ENCODE results near the gene SPIRE1. TPM values are rescaled to one million over a fixed set of nuclear protein-coding genes. Genes with fewer than 3 reads are reported as not detected.

SPIRE1 gene
- total RNA-seq, 2 experiments from 2014 or later, result 0.19 to 2.4 TPM

- ChIA-PET CTCF (ENCODE audit: unreplicated experiment) (no interaction called here), POLR2A (interaction anchor here (0.6 to 1.0 kb wide), 2 partner anchors 22 to 42 kb away, joined by 4 to 6 read pairs; no protein-coding TSS in a partner anchor)
- Histone ChIP-seq H3K27ac (ENCODE audit: low read depth, low read length, poor library complexity, severe bottlenecking) (no peak overlapping the region), H3K79me2 (ENCODE audit: insufficient read depth, low read depth, low read length) (no peaks in the 10 kb centered on the region), H3K4me3 (ENCODE audit: low read depth, low read length, poor library complexity, severe bottlenecking) (no peak overlapping the region), H3K9me2 (ENCODE audit: insufficient read depth, low read length) (no peaks in the 10 kb centered on the region), H2AFZ (ENCODE audit: low read length) (no peak overlapping the region), H3K36me3 (ENCODE audit: insufficient read depth, low read length) (no peaks in the 10 kb centered on the region), H3K4me1 (ENCODE audit: insufficient read depth, low read length, poor library complexity, severe bottlenecking) (no peaks in the 10 kb centered on the region), H3K9me3 (ENCODE audit: low read length) (no peaks in the 10 kb centered on the region), H3K4me2 (ENCODE audit: low read length) (no peak overlapping the region), H4K20me1 (ENCODE audit: insufficient read depth, low read length) (no peaks in the 10 kb centered on the region)
- TF ChIP-seq EZH2phosphoT487 (IDR thresholded peaks at IDR 0.05; ENCODE audit: borderline replicate concordance, low read depth, low read length), result no peak
- TF ChIP-seq, protein P1, sequence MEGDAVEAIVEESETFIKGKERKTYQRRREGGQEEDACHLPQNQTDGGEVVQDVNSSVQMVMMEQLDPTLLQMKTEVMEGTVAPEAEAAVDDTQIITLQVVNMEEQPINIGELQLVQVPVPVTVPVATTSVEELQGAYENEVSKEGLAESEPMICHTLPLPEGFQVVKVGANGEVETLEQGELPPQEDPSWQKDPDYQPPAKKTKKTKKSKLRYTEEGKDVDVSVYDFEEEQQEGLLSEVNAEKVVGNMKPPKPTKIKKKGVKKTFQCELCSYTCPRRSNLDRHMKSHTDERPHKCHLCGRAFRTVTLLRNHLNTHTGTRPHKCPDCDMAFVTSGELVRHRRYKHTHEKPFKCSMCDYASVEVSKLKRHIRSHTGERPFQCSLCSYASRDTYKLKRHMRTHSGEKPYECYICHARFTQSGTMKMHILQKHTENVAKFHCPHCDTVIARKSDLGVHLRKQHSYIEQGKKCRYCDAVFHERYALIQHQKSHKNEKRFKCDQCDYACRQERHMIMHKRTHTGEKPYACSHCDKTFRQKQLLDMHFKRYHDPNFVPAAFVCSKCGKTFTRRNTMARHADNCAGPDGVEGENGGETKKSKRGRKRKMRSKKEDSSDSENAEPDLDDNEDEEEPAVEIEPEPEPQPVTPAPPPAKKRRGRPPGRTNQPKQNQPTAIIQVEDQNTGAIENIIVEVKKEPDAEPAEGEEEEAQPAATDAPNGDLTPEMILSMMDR (conservative IDR thresholded peaks at IDR 0.05; ENCODE audit: low read length), result no peak
- intact Hi-C loops (cut with micrococcal nuclease; ENCODE audit: unreplicated experiment), result no loop called here
- BruUV-seq (replicated peaks), result no TSS peak
- DNase-seq (ENCODE audit: low spot score), result no peak
Measured at GRCh38 chr18:12470382-12471075, 187.4 kb downstream of the SPIRE1 start.

DNA sequence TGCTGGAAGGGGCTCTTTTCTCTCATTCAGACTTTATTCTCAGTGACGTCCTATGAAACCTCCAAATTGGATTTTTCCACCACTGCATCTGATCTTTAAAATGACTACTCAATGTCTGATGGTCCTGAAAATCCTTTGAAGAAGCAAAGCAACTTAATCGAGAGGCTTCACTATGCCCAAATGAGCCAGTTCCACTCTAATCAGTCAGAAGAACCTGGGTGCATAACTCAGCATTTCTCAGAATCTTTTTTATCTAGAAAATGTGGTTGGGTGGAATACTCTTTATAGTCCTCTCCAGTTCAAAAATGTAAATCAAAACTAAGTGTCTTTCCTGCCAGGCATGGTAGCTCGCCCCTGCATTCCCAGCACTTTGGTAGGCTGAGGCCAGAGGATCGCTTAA, 189.5 kb downstream of the SPIRE1 start:
- intact Hi-C loops (cut with micrococcal nuclease; ENCODE audit: unreplicated experiment), result no loop called here
- H3K4me3 ChIP-seq (ENCODE audit: low read depth, low read length, poor library complexity, severe bottlenecking), result no peak overlapping the region
- CTCF ChIA-PET (ENCODE audit: unreplicated experiment), result no interaction called here
- no peak for TF ChIP-seq EZH2phosphoT487 (IDR thresholded peaks at IDR 0.05; ENCODE audit: borderline replicate concordance, low read depth, low read length)
- TF ChIP-seq, protein P1 (conservative IDR thresholded peaks at IDR 0.05; ENCODE audit: low read length), result no peak
- H2AFZ ChIP-seq (ENCODE audit: low read length), result no peak overlapping the region
- H3K9me3 ChIP-seq (ENCODE audit: low read length), result no peaks in the 10 kb centered on the region
- H3K36me3 ChIP-seq (ENCODE audit: insufficient read depth, low read length), result no peaks in the 10 kb centered on the region
- H3K79me2 ChIP-seq (ENCODE audit: insufficient read depth, low read depth, low read length), result no peaks in the 10 kb centered on the region
- H3K9me2 ChIP-seq (ENCODE audit: insufficient read depth, low read length), result no peaks in the 10 kb centered on the region
- no peaks in the 10 kb centered on the region for H3K4me1 ChIP-seq (ENCODE audit: insufficient read depth, low read length, poor library complexity, severe bottlenecking)
- POLR2A ChIA-PET, result no interaction called here
- H3K4me2 ChIP-seq (ENCODE audit: low read length), result no peak overlapping the region
- BruUV-seq (replicated peaks), result no TSS peak
- H3K27ac ChIP-seq (ENCODE audit: low read depth, low read length, poor library complexity, severe bottlenecking), result no peak overlapping the region
- H4K20me1 ChIP-seq (ENCODE audit: insufficient read depth, low read length), result no peaks in the 10 kb centered on the region
- DNase-seq (ENCODE audit: low spot score), result no peak

- intact Hi-C loops (cut with micrococcal nuclease; ENCODE audit: unreplicated experiment), result no loop called here
- H4K20me1 ChIP-seq (ENCODE audit: insufficient read depth, low read length), result no peaks in the 10 kb centered on the region
Measured at GRCh38 chr18:12464731-12465130, 193.2 kb downstream of the SPIRE1 start.

More at GRCh38 chr18:12464731-12465130, 193.2 kb downstream of the SPIRE1 start:
- ChIA-PET CTCF (ENCODE audit: unreplicated experiment) (no interaction called here), POLR2A (no interaction called here)
- Histone ChIP-seq H3K4me3 (ENCODE audit: low read depth, low read length, poor library complexity, severe bottlenecking) (no peak overlapping the region), H3K9me3 (ENCODE audit: low read length) (no peaks in the 10 kb centered on the region), H3K27ac (ENCODE audit: low read depth, low read length, poor library complexity, severe bottlenecking) (no peak overlapping the region), H3K9me2 (ENCODE audit: insufficient read depth, low read length) (no peaks in the 10 kb centered on the region), H3K79me2 (ENCODE audit: insufficient read depth, low read depth, low read length) (no peaks in the 10 kb centered on the region), H3K4me1 (ENCODE audit: insufficient read depth, low read length, poor library complexity, severe bottlenecking) (no peaks in the 10 kb centered on the region), H2AFZ (ENCODE audit: low read length) (no peak overlapping the region), H3K36me3 (ENCODE audit: insufficient read depth, low read length) (no peaks in the 10 kb centered on the region), H3K4me2 (ENCODE audit: low read length) (no peak overlapping the region)
- TF ChIP-seq, protein P1 (conservative IDR thresholded peaks at IDR 0.05; ENCODE audit: low read length), result no peak
- TF ChIP-seq EZH2phosphoT487 (IDR thresholded peaks at IDR 0.05; ENCODE audit: borderline replicate concordance, low read depth, low read length), result no peak
- DNase-seq (ENCODE audit: low spot score), result no peak
- no TSS peak for BruUV-seq (replicated peaks)
